H1 (cell line): Measurements from ENCODE around the gene MORN2. TPM values are rescaled to one million over a fixed set of nuclear protein-coding genes. Genes with fewer than 3 reads are reported as not detected.

Experiments used
- CTCF ChIA-PET: fragments of 300-600 bp; sonication (Branson Sonifier 250); formaldehyde crosslinking; loops from one replicate; lab custom pipeline; 2021; ENCODE audit not compliant: partially characterized antibody; lab: Charles Lee
- POLR2A ChIA-PET: fragments of 300-600 bp; sonication (Branson Sonifier 250); formaldehyde crosslinking; loops from one replicate; lab custom pipeline; 2021; ENCODE audit warnings: inconsistent platforms; ENCODE audit not compliant: partially characterized antibody; lab: Charles Lee
- DNase-seq, 2 experiments: peaks; one replicate each; pipeline versions ENCODE4 v3.0.0 to v3.0.0-alpha.2; 2010 to 2022; ENCODE audit warnings: low spot score in 2 of 2, low read depth in 1 of 2, mixed read lengths in 1 of 2
- FAIRE-seq: peaks from 2 replicates; lab custom pipeline; 2011; peaks lifted over from hg19 to GRCh38; lab: Jason Lieb, UNC
- H2AFZ ChIP-seq: 2 replicates; pipeline ENCODE4 v1.8.1; 2012; ENCODE audit warnings: low read length, inconsistent platforms
- H2AK5ac ChIP-seq: 2 replicates; pipeline ENCODE4 v1.6.1; 2013; ENCODE audit warnings: low read depth, low read length
- H2BK120ac ChIP-seq: replicated peaks from 2 replicates; pipeline ENCODE3; 2013; ENCODE audit warnings: low read depth, low read length, inconsistent platforms
- H2BK12ac ChIP-seq: 2 replicates; pipeline ENCODE4 v1.6.1; 2013; ENCODE audit warnings: low read depth, low read length
- H2BK15ac ChIP-seq: 2 replicates; pipeline ENCODE4 v1.6.1; 2013; ENCODE audit warnings: low read length
- H2BK20ac ChIP-seq: 2 replicates; pipeline ENCODE4 v1.6.1; 2013; ENCODE audit warnings: low read length
- H2BK5ac ChIP-seq: 2 replicates; pipeline ENCODE4 v1.6.1; 2013; ENCODE audit warnings: low read depth, low read length
- H3K14ac ChIP-seq: 2 replicates; pipeline ENCODE4 v1.6.1; 2013; ENCODE audit warnings: inconsistent platforms; ENCODE audit not compliant: insufficient read length
- H3K18ac ChIP-seq: 2 replicates; pipeline ENCODE4 v1.6.1; 2013; ENCODE audit warnings: low read length; ENCODE audit errors: extremely low read depth
- H3K23ac ChIP-seq: 2 replicates; pipeline ENCODE4 v1.6.1; 2013; ENCODE audit warnings: inconsistent platforms; ENCODE audit not compliant: insufficient read length
- H3K23me2 ChIP-seq: 2 replicates; pipeline ENCODE4 v1.6.1; 2013; ENCODE audit warnings: low read depth, low read length
- H3K27ac ChIP-seq: 2 replicates; pipeline ENCODE4 v1.6.1; 2011; ENCODE audit warnings: low read depth, low read length, inconsistent platforms
- H3K27me3 ChIP-seq, 4 experiments: replicated peaks in 1 of 4; 1 replicate in 1 of 4; 2 replicates in 3 of 4; pipeline versions ENCODE4 v1.6.1 to v1.8.1; 2011 to 2013; ENCODE audit warnings: low read length in 3 of 4, mild to moderate bottlenecking in 3 of 4, inconsistent platforms in 2 of 4, mixed read lengths in 2 of 4, moderate library complexity in 1 of 4; ENCODE audit not compliant: control insufficient read depth in 3 of 4, insufficient read depth in 3 of 4; ENCODE audit errors: extremely low read depth in 1 of 4
- H3K36me3 ChIP-seq, 4 experiments: 2 replicates each; pipeline versions ENCODE4 v1.6.1 to v1.8.1; 2011 to 2013; ENCODE audit warnings: mild to moderate bottlenecking in 4 of 4, low read length in 3 of 4, moderate library complexity in 2 of 4, control low read depth in 1 of 4, inconsistent platforms in 1 of 4; ENCODE audit not compliant: insufficient read depth in 4 of 4, control insufficient read depth in 2 of 4
- H3K4ac ChIP-seq: replicated peaks from 2 replicates; pipeline ENCODE3; 2013; ENCODE audit warnings: low read length, low read depth, mixed read lengths, inconsistent platforms; ENCODE audit not compliant: insufficient read length
- H3K4me1 ChIP-seq, 4 experiments: replicated peaks in 1 of 4; 1 replicate in 1 of 4; 2 replicates in 3 of 4; pipeline versions ENCODE4 v1.6.1 to v1.8.1; 2011 to 2013; ENCODE audit warnings: low read length in 3 of 4, inconsistent platforms in 2 of 4, mixed read lengths in 1 of 4; ENCODE audit not compliant: insufficient read depth in 4 of 4, control insufficient read depth in 3 of 4
- H3K4me2 ChIP-seq, 2 experiments: 2 replicates each; pipeline versions ENCODE4 v1.6.1 to v1.8.1; 2011 to 2013; ENCODE audit warnings: low read depth in 2 of 2, low read length in 2 of 2, control low read depth in 1 of 2, inconsistent platforms in 1 of 2, mild to moderate bottlenecking in 1 of 2; ENCODE audit not compliant: insufficient read depth in 1 of 2
- H3K4me3 ChIP-seq, 4 experiments: fragments of 200-600, 300-600 bp in 1 of 4; sonication (generic), shearing (Covaris generic), sonication (Bioruptor Twin) in 1 of 4; 2 replicates each; pipeline versions ENCODE4 v1.5.1 to v1.8.1; 2011 to 2016; ENCODE audit warnings: low read length in 4 of 4, low read depth in 3 of 4, control low read depth in 2 of 4, inconsistent platforms in 2 of 4, mild to moderate bottlenecking in 2 of 4, mixed read lengths in 1 of 4, moderate library complexity in 1 of 4; ENCODE audit not compliant: insufficient read depth in 2 of 4; ENCODE audit errors: extremely low read depth in 1 of 4
- H3K56ac ChIP-seq: replicated peaks from 2 replicates; pipeline ENCODE3; 2013; ENCODE audit warnings: low read depth, mild to moderate bottlenecking, mixed read lengths, low read length, inconsistent platforms; ENCODE audit not compliant: insufficient read length
- H3K79me1 ChIP-seq: 2 replicates; pipeline ENCODE4 v1.6.1; 2013; ENCODE audit warnings: low read depth, low read length, control low read depth
- H3K79me2 ChIP-seq, 2 experiments: 2 replicates each; pipeline versions ENCODE4 v1.6.1 to v1.8.1; 2012 to 2013; ENCODE audit warnings: low read length in 2 of 2, mild to moderate bottlenecking in 2 of 2, inconsistent platforms in 1 of 2; ENCODE audit not compliant: insufficient read depth in 2 of 2, control insufficient read depth in 1 of 2
- H3K9ac ChIP-seq, 4 experiments: replicated peaks in 1 of 4; 1 replicate in 1 of 4; 2 replicates in 3 of 4; pipeline versions ENCODE4 v1.6.1 to v1.8.1; 2011 to 2013; ENCODE audit warnings: low read depth in 3 of 4, low read length in 3 of 4, control low read depth in 2 of 4, mild to moderate bottlenecking in 2 of 4, moderate library complexity in 2 of 4, inconsistent platforms in 1 of 4; ENCODE audit errors: extremely low read depth in 1 of 4
- H3K9me3 ChIP-seq, 2 experiments: 2 replicates each; pipeline versions ENCODE4 v1.6.1 to v1.8.1; 2012 to 2013; ENCODE audit warnings: mild to moderate bottlenecking in 2 of 2, moderate library complexity in 2 of 2, control low read depth in 1 of 2, inconsistent platforms in 1 of 2, low read depth in 1 of 2, low read length in 1 of 2, mixed read lengths in 1 of 2; ENCODE audit not compliant: insufficient read depth in 2 of 2
- H4K20me1 ChIP-seq, 2 experiments: replicated peaks in 1 of 2; 2 replicates each; pipeline versions ENCODE3 to v1.8.1; 2011 to 2013; ENCODE audit warnings: inconsistent platforms in 2 of 2, low read length in 2 of 2, mild to moderate bottlenecking in 1 of 2; ENCODE audit not compliant: insufficient read depth in 2 of 2, control insufficient read depth in 1 of 2
- H4K5ac ChIP-seq: 2 replicates; pipeline ENCODE4 v1.6.1; 2013; ENCODE audit warnings: low read length, low read depth, mixed read lengths, inconsistent platforms; ENCODE audit not compliant: insufficient read length
- H4K8ac ChIP-seq: 2 replicates; pipeline ENCODE4 v1.8.0; 2013; ENCODE audit warnings: mild to moderate bottlenecking, moderate library complexity, low read length, inconsistent platforms; ENCODE audit not compliant: insufficient read depth; ENCODE audit errors: extremely low read depth
- H4K91ac ChIP-seq: replicated peaks from 2 replicates; pipeline ENCODE3; 2013; ENCODE audit warnings: low read length, mixed read lengths, inconsistent platforms; ENCODE audit not compliant: insufficient read length
- BCL11A ChIP-seq, 2 experiments: IDR thresholded peaks; one replicate each; pipeline ENCODE4 v1.6.1; 2011; ENCODE audit warnings: low read depth in 2 of 2, low read length in 2 of 2, mild to moderate bottlenecking in 2 of 2
- BRCA1 ChIP-seq: IDR thresholded peaks from 2 replicates; pipeline ENCODE4 v1.6.1; 2012; ENCODE audit warnings: low read depth, low read length, improper control_type of control experiment
- CHD1 ChIP-seq: IDR thresholded peaks from 2 replicates; pipeline ENCODE4 v1.6.1; 2012; ENCODE audit warnings: low read depth, low read length, improper control_type of control experiment
- E2F6 ChIP-seq: IDR thresholded peaks from 2 replicates; pipeline ENCODE4 v1.6.1; 2012; ENCODE audit warnings: inconsistent platforms
- EP300 ChIP-seq, 2 experiments: IDR thresholded peaks; 1 replicate in 1 of 2; 2 replicates in 1 of 2; pipeline ENCODE4 v1.6.1; 2011 to 2012; ENCODE audit warnings: low read depth in 2 of 2, low read length in 2 of 2, mild to moderate bottlenecking in 2 of 2, borderline replicate concordance in 1 of 2, inconsistent platforms in 1 of 2, moderate library complexity in 1 of 2
- SP2 ChIP-seq: IDR thresholded peaks from 2 replicates; pipeline ENCODE4 v1.6.1; 2012; ENCODE audit warnings: mild to moderate bottlenecking, low read length, inconsistent platforms
- TAF1 ChIP-seq: IDR thresholded peaks from 2 replicates; pipeline ENCODE4 v1.6.1; 2011; ENCODE audit warnings: mild to moderate bottlenecking, low read depth, low read length
- YY1 ChIP-seq: IDR thresholded peaks from 2 replicates; pipeline ENCODE4 v1.6.1; 2011; ENCODE audit warnings: low read depth, mild to moderate bottlenecking, low read length
- ZNF274 ChIP-seq: IDR thresholded peaks from 2 replicates; pipeline ENCODE4 v1.7.0; 2012; ENCODE audit warnings: low read length, borderline replicate concordance; ENCODE audit errors: extremely low read depth
- WGBS, 2 experiments: shearing (Covaris generic) in 1 of 2; methylation state at CpG; one replicate each; pipeline versions ENCODE4 v1.1.6 to v1.1.7; 2013 to 2015; ENCODE audit warnings: low lambda C conversion rate in 2 of 2, mixed read lengths in 2 of 2, inconsistent platforms in 1 of 2, low coverage in 1 of 2, missing lambda C conversion rate in 1 of 2; ENCODE audit not compliant: insufficient replicate concordance in 2 of 2, insufficient coverage in 1 of 2, insufficient read length in 1 of 2; ENCODE audit errors: extremely low coverage in 1 of 2, missing lambda C conversion rate in 1 of 2; 5-methylcytosine and 5-hydroxymethylcytosine counted together
- polyA plus RNA-seq, 7 experiments: library from polyadenylated mRNA; depleted of rRNA in 3 of 7; stranded (reverse) in 5 of 7; unstranded in 2 of 7; fragments of >200 nt in 5 of 7; fragments of 200-250 nt in 2 of 7; gene quantifications; 1 replicate in 5 of 7; 2 replicates in 1 of 7; 4 replicates in 1 of 7; pipeline versions ENCODE4 v1.2.1 to v1.2.3, GENCODE V29; 2011 to 2013; ENCODE audit warnings: missing spikeins in 2 of 7, mixed read lengths in 2 of 7
- total RNA-seq: library from RNA; stranded (reverse); fragmentation: NEBNext Ultra II Directional; extraction: Animal tissue kit (Norgen Biotek cat#: 25700); gene quantifications from 2 replicates; pipeline ENCODE4 v1.2.1, GENCODE V29; 2021

MORN2 gene
- total and polyA plus RNA-seq, 2 of the 8 experiments (the other 6 are each of a cell fraction or from before 2014, with no cell fraction given), result 7.2 to 11.3 TPM

GRCh38 chr2:38900726-38901125 is 24.9 kb downstream of the MORN2 start:
- Histone ChIP-seq H3K56ac (no peak overlapping the region), H2AFZ (peak overlapping the region; percentile 66; the same call in 1 of the 2 replicates), H3K4me3 (no peak overlapping the region), H4K20me1 (no peaks in the 10 kb centered on the region), H2BK120ac (no peak overlapping the region), H2BK12ac (no peak overlapping the region), H3K23ac (no peak overlapping the region), H3K36me3 (no peaks in the 10 kb centered on the region), H3K4me1 (no peaks in the 10 kb centered on the region), H2BK15ac (no peak overlapping the region), H3K79me2 (no peaks in the 10 kb centered on the region), H2BK20ac (no peak overlapping the region), H3K27ac (no peak overlapping the region), H3K9ac (no peak overlapping the region), H3K4me2 (no peak overlapping the region), H3K9me3 (no peaks in the 10 kb centered on the region), H4K91ac (no peak overlapping the region), H4K5ac (no peak overlapping the region), H2BK5ac (no peak overlapping the region), H3K18ac (no peak overlapping the region), H3K27me3 (no peaks in the 10 kb centered on the region), H3K14ac (no peak overlapping the region), H3K23me2 (no peaks in the 10 kb centered on the region), H3K4ac (no peak overlapping the region), H2AK5ac (no peak overlapping the region), H4K8ac (no peak overlapping the region), H3K79me1 (no peaks in the 10 kb centered on the region)
- WGBS, 2 experiments, result 92% methylated on average over 1 of the region's 1 CpG; no CpG with 5 or more reads in 1 of the 2 experiments
- POLR2A ChIA-PET, result no interaction called here
- FAIRE-seq (no peak), DNase-seq (no peak)
- no peak for TF ChIP-seq EP300 (IDR thresholded peaks at IDR 0.05; ENCODE audit: borderline replicate concordance in 1 of 2, low read depth in 2 of 2, low read length in 2 of 2)
- no peak for TF ChIP-seq BCL11A (IDR thresholded peaks at IDR 0.05; ENCODE audit: low read depth in 2 of 2, low read length in 2 of 2)
- TF ChIP-seq E2F6, result no peak
- TF ChIP-seq CHD1, result no peak
- TF ChIP-seq YY1, result no peak
- TF ChIP-seq BRCA1, result no peak
- no peak for TF ChIP-seq SP2
- no peak for TF ChIP-seq TAF1
- TF ChIP-seq ZNF274, result no peak
- CTCF ChIA-PET, result interaction anchor here (0.7 to 1.1 kb wide), 3 partner anchors 19 to 965 kb away, joined by 3 read pairs; no protein-coding TSS in a partner anchor
